ENCODE results near the gene TMEM43. TPM values are rescaled to one million over a fixed set of nuclear protein-coding genes. Genes with fewer than 3 reads are reported as not detected.

The TMEM43 gene
- polyA plus RNA-seq, 3 donors, result 55.4 to 69.7 (median 66.7) TPM

GRCh38 chr3:14132689-14133088 lies 7.8 kb downstream of the TMEM43 start:
- Mint-ChIP-seq H3K27me3 (ENCODE audit: low read depth in 3 of 3) (peaks cover 0 to 2% (median 2%) of the 10 kb centered on the region in 3 donors), H3K4me3 (no peak overlapping the region), H3K9me3 (no peaks in the 10 kb centered on the region), H3K4me1 (peaks cover 7% of the 10 kb centered on the region), H3K36me3 (peaks cover 85 to 87% of the 10 kb centered on the region in 2 donors), H3K27ac (peak overlapping the region in 2 of 7 donors; percentile 19 to 61)
- no peak overlapping the region for H3K4me3 ChIP-seq (replicated peaks in 1 of 3; ENCODE audit: low read depth in 2 of 3, low read length in 3 of 3)
- H4K20me1 ChIP-seq (ENCODE audit: insufficient read depth, low read length), result peaks cover 21% of the 10 kb centered on the region
- intact Hi-C loops (cut with micrococcal nuclease), result no loop called here
- H3K9me3 ChIP-seq (replicated peaks in 1 of 2; ENCODE audit: control insufficient read depth in 1 of 2, insufficient read depth in 1 of 2, low read length in 2 of 2), result no peaks in the 10 kb centered on the region
- no peak overlapping the region for H3K4me2 ChIP-seq (replicated peaks; ENCODE audit: extremely low read depth, low read length, poor library complexity, severe bottlenecking)
- no peaks in the 10 kb centered on the region for H3K27me3 ChIP-seq (ENCODE audit: control insufficient read depth in 2 of 2, insufficient read depth in 2 of 2, low read length in 2 of 2)
- no peaks in the 10 kb centered on the region for H3K4me1 ChIP-seq (ENCODE audit: control insufficient read depth in 1 of 2, insufficient read depth in 2 of 2, low read length in 2 of 2)
- WGBS (ENCODE audit: insufficient coverage), result 100% methylated on average over 3 of the region's 6 CpGs
- peaks cover 79 to 99% of the 10 kb centered on the region in 2 donors for H3K36me3 ChIP-seq (replicated peaks in 1 of 2; ENCODE audit: control insufficient read depth in 1 of 2, insufficient read depth in 2 of 2, low read length in 2 of 2)
- DNase-seq, result no peak
- H3K79me2 ChIP-seq (ENCODE audit: insufficient read depth, low read length), result peaks cover 13% of the 10 kb centered on the region
- no peak for TF ChIP-seq CTCF (IDR thresholded peaks at IDR 0.05)
- H3K9ac ChIP-seq (ENCODE audit: insufficient read depth, low read length, poor library complexity, severe bottlenecking), result no peak overlapping the region
- no peak overlapping the region for H2AFZ ChIP-seq (ENCODE audit: insufficient read depth, low read depth, low read length, poor library complexity, severe bottlenecking)
- H3K27ac ChIP-seq (ENCODE audit: low read depth in 1 of 2, low read length in 2 of 2), result no peak overlapping the region

GRCh38 chr3:14133188-14133800 lies 8.4 kb downstream of the TMEM43 start:
- Histone ChIP-seq H3K27ac (ENCODE audit: low read depth in 1 of 2, low read length in 2 of 2) (no peak overlapping the region), H3K4me2 (replicated peaks; ENCODE audit: extremely low read depth, low read length, poor library complexity, severe bottlenecking) (no peak overlapping the region), H3K79me2 (ENCODE audit: insufficient read depth, low read length) (peaks cover 7% of the 10 kb centered on the region), H3K4me1 (ENCODE audit: control insufficient read depth in 1 of 2, insufficient read depth in 2 of 2, low read length in 2 of 2) (no peaks in the 10 kb centered on the region), H3K9ac (ENCODE audit: insufficient read depth, low read length, poor library complexity, severe bottlenecking) (no peak overlapping the region), H2AFZ (ENCODE audit: insufficient read depth, low read depth, low read length, poor library complexity, severe bottlenecking) (no peak overlapping the region), H3K27me3 (ENCODE audit: control insufficient read depth in 2 of 2, insufficient read depth in 2 of 2, low read length in 2 of 2) (no peaks in the 10 kb centered on the region), H3K4me3 (replicated peaks in 1 of 3; ENCODE audit: low read depth in 2 of 3, low read length in 3 of 3) (no peak overlapping the region), H4K20me1 (ENCODE audit: insufficient read depth, low read length) (peaks cover 15% of the 10 kb centered on the region), H3K9me3 (replicated peaks in 1 of 2; ENCODE audit: control insufficient read depth in 1 of 2, insufficient read depth in 1 of 2, low read length in 2 of 2) (no peaks in the 10 kb centered on the region), H3K36me3 (replicated peaks in 1 of 2; ENCODE audit: control insufficient read depth in 1 of 2, insufficient read depth in 2 of 2, low read length in 2 of 2) (peaks cover 82 to 99% of the 10 kb centered on the region in 2 donors)
- no peak for DNase-seq
- H3K9me3 Mint-ChIP-seq, result no peaks in the 10 kb centered on the region
- H3K4me1 Mint-ChIP-seq, result peaks cover under 1% of the 10 kb centered on the region
- H3K27me3 Mint-ChIP-seq (ENCODE audit: low read depth in 3 of 3), result peaks cover 2 to 3% (median 2%) of the 10 kb centered on the region in 3 donors
- no peak overlapping the region for H3K4me3 Mint-ChIP-seq
- H3K27ac Mint-ChIP-seq, result peak overlapping the region in 3 of 7 donors; percentile 26 to 68 (median 58)
- 98% methylated on average over 8 of the region's 10 CpGs for WGBS (ENCODE audit: insufficient coverage)
- intact Hi-C loops (cut with micrococcal nuclease), result no loop called here
- peaks cover 88 to 90% of the 10 kb centered on the region in 2 donors for H3K36me3 Mint-ChIP-seq
- TF ChIP-seq CTCF (IDR thresholded peaks at IDR 0.05), result no peak

All from CD14-positive monocyte (primary cell).